ENCODE measurements around the gene FZD7.

Gene FZD7

DNA sequence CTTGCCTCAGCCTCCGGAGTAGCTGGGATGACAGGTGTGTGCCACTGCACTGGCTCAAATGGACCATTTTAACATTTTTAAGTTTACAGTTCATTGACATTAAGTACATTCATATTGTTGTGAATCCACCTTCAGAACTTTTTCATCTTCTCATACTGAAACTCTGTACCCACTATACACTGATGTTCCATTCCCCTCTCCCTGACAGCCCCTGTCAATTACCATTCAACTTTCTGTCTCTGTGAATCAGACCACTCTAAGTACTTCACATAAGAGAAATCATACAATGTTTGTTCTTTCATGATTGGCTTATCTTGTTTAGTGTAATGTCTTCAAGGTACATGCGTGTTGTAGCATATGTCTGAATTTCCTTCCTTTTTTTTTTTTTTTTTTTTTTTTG is 37.5 kb downstream of the FZD7 start:
- DNase-seq = no peak
- H4K20me1 ChIP-seq (ENCODE audit: insufficient read depth, low read length) = no peaks in the 10 kb centered on the region
- no peaks in the 10 kb centered on the region for H3K79me2 ChIP-seq (ENCODE audit: insufficient read depth, low read length)
- no peak for ATAC-seq (ENCODE audit: insufficient read depth, low read depth)
- H3K4me2 ChIP-seq (ENCODE audit: insufficient read depth, low read length) = no peak overlapping the region
- no peak overlapping the region for H3K9ac ChIP-seq (ENCODE audit: low read depth, low read length)
- TF ChIP-seq, protein P1, sequence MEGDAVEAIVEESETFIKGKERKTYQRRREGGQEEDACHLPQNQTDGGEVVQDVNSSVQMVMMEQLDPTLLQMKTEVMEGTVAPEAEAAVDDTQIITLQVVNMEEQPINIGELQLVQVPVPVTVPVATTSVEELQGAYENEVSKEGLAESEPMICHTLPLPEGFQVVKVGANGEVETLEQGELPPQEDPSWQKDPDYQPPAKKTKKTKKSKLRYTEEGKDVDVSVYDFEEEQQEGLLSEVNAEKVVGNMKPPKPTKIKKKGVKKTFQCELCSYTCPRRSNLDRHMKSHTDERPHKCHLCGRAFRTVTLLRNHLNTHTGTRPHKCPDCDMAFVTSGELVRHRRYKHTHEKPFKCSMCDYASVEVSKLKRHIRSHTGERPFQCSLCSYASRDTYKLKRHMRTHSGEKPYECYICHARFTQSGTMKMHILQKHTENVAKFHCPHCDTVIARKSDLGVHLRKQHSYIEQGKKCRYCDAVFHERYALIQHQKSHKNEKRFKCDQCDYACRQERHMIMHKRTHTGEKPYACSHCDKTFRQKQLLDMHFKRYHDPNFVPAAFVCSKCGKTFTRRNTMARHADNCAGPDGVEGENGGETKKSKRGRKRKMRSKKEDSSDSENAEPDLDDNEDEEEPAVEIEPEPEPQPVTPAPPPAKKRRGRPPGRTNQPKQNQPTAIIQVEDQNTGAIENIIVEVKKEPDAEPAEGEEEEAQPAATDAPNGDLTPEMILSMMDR (IDR thresholded peaks at IDR 0.05; ENCODE audit: borderline replicate concordance, extremely low read depth, low read length, poor library complexity, severe bottlenecking) = no peak
- TF ChIP-seq EZH2 (IDR thresholded peaks at IDR 0.05; ENCODE audit: borderline replicate concordance, low read depth, low read length, severe bottlenecking) = no peak
- no peak overlapping the region for H3K27ac ChIP-seq (ENCODE audit: low read length)
- no peak overlapping the region for H3K4me3 ChIP-seq (ENCODE audit: low read depth in 1 of 2, low read length in 2 of 2)
- H3K27me3 ChIP-seq (ENCODE audit: insufficient read depth, low read length, poor library complexity) = peaks cover 7% of the 10 kb centered on the region
- no peaks in the 10 kb centered on the region for H3K9me3 ChIP-seq (ENCODE audit: insufficient read depth, low read length, severe bottlenecking)
- H3K36me3 ChIP-seq (ENCODE audit: insufficient read depth, low read length) = no peaks in the 10 kb centered on the region
- H3K4me1 ChIP-seq (ENCODE audit: insufficient read depth, low read length) = no peaks in the 10 kb centered on the region
- H2AFZ ChIP-seq (ENCODE audit: low read depth, low read length) = no peak overlapping the region

DNA sequence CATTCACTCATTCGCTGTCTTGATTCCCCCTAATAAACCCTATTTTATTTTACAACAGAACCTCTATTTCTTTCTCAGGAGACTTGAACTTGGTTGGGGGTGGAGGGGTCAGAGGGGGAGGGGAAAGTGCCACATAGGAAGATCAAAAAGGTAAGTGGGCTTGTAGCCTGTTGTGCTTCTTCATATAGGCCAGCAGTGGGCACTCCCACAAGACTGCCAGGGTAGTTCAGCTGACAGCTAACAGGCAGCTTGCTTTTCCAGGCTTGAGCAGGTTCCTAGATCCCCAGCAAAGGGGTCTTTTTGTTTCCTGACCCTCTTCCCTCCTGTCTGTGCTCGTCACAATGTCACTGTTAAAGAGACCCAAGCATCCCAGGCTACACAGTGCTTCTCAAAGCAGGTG is 38.6 kb downstream of the FZD7 start:
- no peak overlapping the region for H3K9ac ChIP-seq (ENCODE audit: low read depth, low read length)
- no peaks in the 10 kb centered on the region for H3K9me3 ChIP-seq (ENCODE audit: insufficient read depth, low read length, severe bottlenecking)
- no peak for DNase-seq
- ATAC-seq (ENCODE audit: insufficient read depth, low read depth) = no peak
- H3K27ac ChIP-seq (ENCODE audit: low read length) = no peak overlapping the region
- H3K4me3 ChIP-seq (ENCODE audit: low read depth in 1 of 2, low read length in 2 of 2) = no peak overlapping the region
- H3K36me3 ChIP-seq (ENCODE audit: insufficient read depth, low read length) = no peaks in the 10 kb centered on the region
- TF ChIP-seq, protein P1 (IDR thresholded peaks at IDR 0.05; ENCODE audit: borderline replicate concordance, extremely low read depth, low read length, poor library complexity, severe bottlenecking) = peak; percentile 25
- no peak for TF ChIP-seq EZH2 (IDR thresholded peaks at IDR 0.05; ENCODE audit: borderline replicate concordance, low read depth, low read length, severe bottlenecking)
- no peaks in the 10 kb centered on the region for H4K20me1 ChIP-seq (ENCODE audit: insufficient read depth, low read length)
- no peaks in the 10 kb centered on the region for H3K79me2 ChIP-seq (ENCODE audit: insufficient read depth, low read length)
- peaks cover 7% of the 10 kb centered on the region for H3K27me3 ChIP-seq (ENCODE audit: insufficient read depth, low read length, poor library complexity)
- H3K4me1 ChIP-seq (ENCODE audit: insufficient read depth, low read length) = no peaks in the 10 kb centered on the region
- H3K4me2 ChIP-seq (ENCODE audit: insufficient read depth, low read length) = no peak overlapping the region
- H2AFZ ChIP-seq (ENCODE audit: low read depth, low read length) = no peak overlapping the region

- no peaks in the 10 kb centered on the region for H3K4me1 ChIP-seq (ENCODE audit: insufficient read depth, low read length)
- no peak within 1 kb of the TSS for H3K4me2 ChIP-seq (ENCODE audit: insufficient read depth, low read length)
- no peak for ATAC-seq (ENCODE audit: insufficient read depth, low read depth)
- H3K9me3 ChIP-seq (ENCODE audit: insufficient read depth, low read length, severe bottlenecking) = no peaks in the 10 kb centered on the region
- H4K20me1 ChIP-seq (ENCODE audit: insufficient read depth, low read length) = no peaks in the 10 kb centered on the region
- no peak for TF ChIP-seq EZH2 (IDR thresholded peaks at IDR 0.05; ENCODE audit: borderline replicate concordance, low read depth, low read length, severe bottlenecking)
- TF ChIP-seq, protein P1 (IDR thresholded peaks at IDR 0.05; ENCODE audit: borderline replicate concordance, extremely low read depth, low read length, poor library complexity, severe bottlenecking) = no peak
- no peak within 1 kb of the TSS for H3K9ac ChIP-seq (ENCODE audit: low read depth, low read length)
- no peak within 1 kb of the TSS for H3K4me3 ChIP-seq (ENCODE audit: low read depth in 1 of 2, low read length in 2 of 2)
- no peak within 1 kb of the TSS for H3K27ac ChIP-seq (ENCODE audit: low read length)
- no peak within 1 kb of the TSS for H2AFZ ChIP-seq (ENCODE audit: low read depth, low read length)
- no peak for DNase-seq
- no peaks in the 10 kb centered on the region for H3K36me3 ChIP-seq (ENCODE audit: insufficient read depth, low read length)
- no peaks in the 10 kb centered on the region for H3K79me2 ChIP-seq (ENCODE audit: insufficient read depth, low read length)
- peaks cover 7% of the 10 kb centered on the region for H3K27me3 ChIP-seq (ENCODE audit: insufficient read depth, low read length, poor library complexity)
Observed at GRCh38 chr2:202072737-202073401, 39.2 kb downstream of the FZD7 start, which contains the start of gene KIAA2012. Gene KIAA2012, plus strand, starts transcription at chr2:202073255. Its CDS starts 373 bp downstream, at chr2:202073628.
